HepG2 (cell line): ENCODE results near the gene CDK3. TPM values are rescaled to one million over a fixed set of nuclear protein-coding genes. Genes with fewer than 3 reads are reported as not detected.

ENCODE experiments used
- ADNP ChIP-seq: sonication (generic); formaldehyde crosslinking; IDR thresholded peaks from 2 replicates; pipeline ENCODE4 v1.4.0; 2020; ENCODE audit warnings: missing genetic modification reagents
- CBX2 ChIP-seq, 2 experiments: fragments of 200-600 bp in 1 of 2; sonication (generic); formaldehyde crosslinking in 1 of 2; IDR thresholded peaks; 2 replicates each; pipeline versions ENCODE4 v1.7.0 to v1.8.1; 2018 to 2022; ENCODE audit warnings: low read depth in 2 of 2, low read length in 1 of 2, mild to moderate bottlenecking in 1 of 2, missing genetic modification reagents in 1 of 2
- CEBPG ChIP-seq: IDR thresholded peaks from 2 replicates; pipeline ENCODE4 v1.6.1; 2016
- EED ChIP-seq: sonication (generic); formaldehyde crosslinking; IDR thresholded peaks from 2 replicates; pipeline ENCODE4 v1.5.0; 2020; ENCODE audit warnings: mild to moderate bottlenecking, missing genetic modification reagents
- MBNL3 ChIP-seq: fragments of 250-450 bp; sonication (Bioruptor Pico); conservative IDR thresholded peaks from 2 replicates; pipeline ENCODE4 v1.8.0; 2022; ENCODE audit warnings: mild to moderate bottlenecking, inconsistent platforms
- MIER2 ChIP-seq: IDR thresholded peaks from 2 replicates; pipeline ENCODE4 v1.6.1; 2016; ENCODE audit warnings: missing biosample characterization, missing genetic modification reagents
- MTA3 ChIP-seq: sonication (generic); formaldehyde crosslinking; IDR thresholded peaks from 2 replicates; pipeline ENCODE4 v1.4.0; 2020; ENCODE audit warnings: missing genetic modification reagents
- RORA ChIP-seq: sonication (generic); formaldehyde crosslinking; IDR thresholded peaks from 2 replicates; pipeline ENCODE4 v1.5.0; 2020; ENCODE audit warnings: mild to moderate bottlenecking, missing genetic modification reagents, moderate library complexity
- SUZ12 ChIP-seq: fragments of 150-350 bp; IDR thresholded peaks from 2 replicates; pipeline ENCODE4 v1.6.1; 2014; ENCODE audit warnings: low read depth, low read length
- ZC3H4 ChIP-seq: sonication (generic); formaldehyde crosslinking; IDR thresholded peaks from 2 replicates; pipeline ENCODE4 v1.4.0; 2020; ENCODE audit warnings: missing genetic modification reagents, borderline replicate concordance
- ZFX ChIP-seq: sonication (generic); formaldehyde crosslinking; IDR thresholded peaks from 2 replicates; pipeline ENCODE4 v1.4.0; 2020; ENCODE audit warnings: mild to moderate bottlenecking, low read depth, missing genetic modification reagents, moderate library complexity
- ZNF12 ChIP-seq: sonication (generic); formaldehyde crosslinking; IDR thresholded peaks from 2 replicates; pipeline ENCODE4 v1.5.0; 2020; ENCODE audit warnings: missing genetic modification reagents
- ZNF17 ChIP-seq: sonication (generic); formaldehyde crosslinking; IDR thresholded peaks from 2 replicates; pipeline ENCODE4 v1.5.0; 2020; ENCODE audit warnings: mild to moderate bottlenecking, missing genetic modification reagents
- ZNF235 ChIP-seq: sonication (generic); formaldehyde crosslinking; IDR thresholded peaks from 2 replicates; pipeline ENCODE4 v1.8.1; 2023; ENCODE audit warnings: mild to moderate bottlenecking, missing genetic modification reagents, borderline replicate concordance
- ZNF441 ChIP-seq: sonication (generic); formaldehyde crosslinking; IDR thresholded peaks from 2 replicates; pipeline ENCODE4 v1.7.0; 2021; ENCODE audit warnings: missing genetic modification reagents, borderline replicate concordance
- ZNF530 ChIP-seq: sonication (generic); formaldehyde crosslinking; IDR thresholded peaks from 2 replicates; pipeline ENCODE4 v1.5.0; 2020; ENCODE audit warnings: low read depth, mild to moderate bottlenecking, missing genetic modification reagents
- ZNF563 ChIP-seq: sonication (generic); formaldehyde crosslinking; IDR thresholded peaks from 2 replicates; pipeline ENCODE4 v1.8.0; 2022; ENCODE audit warnings: mild to moderate bottlenecking, moderate library complexity, missing genetic modification reagents
- ZNF7 ChIP-seq: IDR thresholded peaks from 2 replicates; pipeline ENCODE4 v1.6.1; 2016; ENCODE audit warnings: missing biosample characterization, missing genetic modification reagents
- polyA plus RNA-seq, 8 experiments: library from polyadenylated mRNA; depleted of rRNA in 3 of 8; stranded (reverse) in 7 of 8; unstranded in 1 of 8; fragments of >200 nt; fragmentation: Illumina TruSeq in 4 of 8; extraction: Trizol in 4 of 8; gene quantifications; 2 replicates each; pipeline versions ENCODE4 v1.2.1 to v1.2.3, GENCODE V29; 2011 to 2016; ENCODE audit warnings: low read depth in 4 of 8, missing spikeins in 1 of 8, mixed read lengths in 1 of 8; ENCODE audit not compliant: insufficient read depth in 1 of 8
- total RNA-seq, 5 experiments: library from RNA; depleted of rRNA; stranded (reverse); fragments of >200 nt; fragmentation: Illumina TruSeq; extraction: Trizol; gene quantifications; 2 replicates each; pipeline ENCODE4 v1.2.3, GENCODE V29; 2016; ENCODE audit warnings: low read depth in 1 of 5
- TF ChIP-seq, protein P1 (sequence below): sonication (generic); formaldehyde crosslinking; IDR thresholded peaks from 2 replicates; pipeline ENCODE4 v1.9.0; 2021; ENCODE audit warnings: mild to moderate bottlenecking, missing genetic modification reagents
- TF ChIP-seq, protein P2 (sequence below): sonication (generic); formaldehyde crosslinking; conservative IDR thresholded peaks from 2 replicates; pipeline ENCODE4 v1.4.0; 2020; ENCODE audit warnings: missing genetic modification reagents
- TF ChIP-seq, protein P3 (sequence below): sonication (generic); formaldehyde crosslinking; IDR thresholded peaks from 2 replicates; pipeline ENCODE4 v1.5.1; 2020; ENCODE audit warnings: mild to moderate bottlenecking, missing genetic modification reagents, moderate library complexity
- TF ChIP-seq, protein P4 (sequence below): IDR thresholded peaks from 2 replicates; pipeline ENCODE4 v1.6.1; 2016; ENCODE audit warnings: missing genetic modification reagents, missing compliant biosample characterization

Gene CDK3
- total and polyA plus RNA-seq, 2 of the 13 experiments (the other 11 are each of a cell fraction or from before 2014, with no cell fraction given): 5.8 to 11.4 TPM

DNA sequence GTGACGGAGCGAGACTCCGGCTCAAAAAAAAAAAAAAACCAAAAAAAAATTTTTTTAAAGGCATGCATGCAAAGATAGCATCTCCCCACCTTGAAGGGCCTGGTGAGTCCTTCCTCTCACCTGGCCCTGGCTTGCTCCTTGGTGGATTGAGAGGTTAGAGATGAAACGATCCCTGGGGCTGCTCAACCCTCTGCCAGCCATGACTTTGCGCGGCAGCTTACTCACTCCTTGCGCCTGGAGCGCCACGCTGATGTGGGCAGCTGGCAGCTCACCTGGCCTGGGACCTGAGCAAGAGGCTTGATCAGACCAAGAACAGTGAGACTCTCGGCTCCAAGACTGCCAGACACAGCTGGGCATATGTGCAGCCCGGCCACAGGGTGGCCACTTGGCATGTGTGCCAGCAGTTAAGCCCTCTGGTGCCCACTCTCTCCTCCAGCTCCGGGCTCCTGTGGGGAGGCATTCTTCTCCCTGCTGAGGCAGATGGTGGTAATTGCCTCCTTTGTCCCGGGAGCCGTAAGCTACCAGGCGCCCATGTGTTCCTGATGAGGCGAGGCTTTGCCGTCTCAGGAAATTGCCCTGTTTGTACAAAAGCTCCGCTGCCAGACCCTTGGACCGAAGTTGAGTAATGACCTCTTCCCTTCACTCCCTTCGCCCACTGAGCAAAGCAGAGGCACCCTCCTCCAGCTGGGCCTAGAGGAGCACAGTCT is 31.6 kb downstream of the CDK3 start (continued):
- no peak for TF ChIP-seq RORA (CRISPR knock-in tag)
- no peak for TF ChIP-seq ADNP (CRISPR knock-in tag)
- TF ChIP-seq, protein P1, sequence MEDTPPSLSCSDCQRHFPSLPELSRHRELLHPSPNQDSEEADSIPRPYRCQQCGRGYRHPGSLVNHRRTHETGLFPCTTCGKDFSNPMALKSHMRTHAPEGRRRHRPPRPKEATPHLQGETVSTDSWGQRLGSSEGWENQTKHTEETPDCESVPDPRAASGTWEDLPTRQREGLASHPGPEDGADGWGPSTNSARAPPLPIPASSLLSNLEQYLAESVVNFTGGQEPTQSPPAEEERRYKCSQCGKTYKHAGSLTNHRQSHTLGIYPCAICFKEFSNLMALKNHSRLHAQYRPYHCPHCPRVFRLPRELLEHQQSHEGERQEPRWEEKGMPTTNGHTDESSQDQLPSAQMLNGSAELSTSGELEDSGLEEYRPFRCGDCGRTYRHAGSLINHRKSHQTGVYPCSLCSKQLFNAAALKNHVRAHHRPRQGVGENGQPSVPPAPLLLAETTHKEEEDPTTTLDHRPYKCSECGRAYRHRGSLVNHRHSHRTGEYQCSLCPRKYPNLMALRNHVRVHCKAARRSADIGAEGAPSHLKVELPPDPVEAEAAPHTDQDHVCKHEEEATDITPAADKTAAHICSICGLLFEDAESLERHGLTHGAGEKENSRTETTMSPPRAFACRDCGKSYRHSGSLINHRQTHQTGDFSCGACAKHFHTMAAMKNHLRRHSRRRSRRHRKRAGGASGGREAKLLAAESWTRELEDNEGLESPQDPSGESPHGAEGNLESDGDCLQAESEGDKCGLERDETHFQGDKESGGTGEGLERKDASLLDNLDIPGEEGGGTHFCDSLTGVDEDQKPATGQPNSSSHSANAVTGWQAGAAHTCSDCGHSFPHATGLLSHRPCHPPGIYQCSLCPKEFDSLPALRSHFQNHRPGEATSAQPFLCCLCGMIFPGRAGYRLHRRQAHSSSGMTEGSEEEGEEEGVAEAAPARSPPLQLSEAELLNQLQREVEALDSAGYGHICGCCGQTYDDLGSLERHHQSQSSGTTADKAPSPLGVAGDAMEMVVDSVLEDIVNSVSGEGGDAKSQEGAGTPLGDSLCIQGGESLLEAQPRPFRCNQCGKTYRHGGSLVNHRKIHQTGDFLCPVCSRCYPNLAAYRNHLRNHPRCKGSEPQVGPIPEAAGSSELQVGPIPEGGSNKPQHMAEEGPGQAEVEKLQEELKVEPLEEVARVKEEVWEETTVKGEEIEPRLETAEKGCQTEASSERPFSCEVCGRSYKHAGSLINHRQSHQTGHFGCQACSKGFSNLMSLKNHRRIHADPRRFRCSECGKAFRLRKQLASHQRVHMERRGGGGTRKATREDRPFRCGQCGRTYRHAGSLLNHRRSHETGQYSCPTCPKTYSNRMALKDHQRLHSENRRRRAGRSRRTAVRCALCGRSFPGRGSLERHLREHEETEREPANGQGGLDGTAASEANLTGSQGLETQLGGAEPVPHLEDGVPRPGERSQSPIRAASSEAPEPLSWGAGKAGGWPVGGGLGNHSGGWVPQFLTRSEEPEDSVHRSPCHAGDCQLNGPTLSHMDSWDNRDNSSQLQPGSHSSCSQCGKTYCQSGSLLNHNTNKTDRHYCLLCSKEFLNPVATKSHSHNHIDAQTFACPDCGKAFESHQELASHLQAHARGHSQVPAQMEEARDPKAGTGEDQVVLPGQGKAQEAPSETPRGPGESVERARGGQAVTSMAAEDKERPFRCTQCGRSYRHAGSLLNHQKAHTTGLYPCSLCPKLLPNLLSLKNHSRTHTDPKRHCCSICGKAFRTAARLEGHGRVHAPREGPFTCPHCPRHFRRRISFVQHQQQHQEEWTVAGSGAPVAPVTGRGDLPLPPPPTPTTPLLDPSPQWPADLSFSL (CRISPR knock-in tag): no peak
- TF ChIP-seq, protein P2, sequence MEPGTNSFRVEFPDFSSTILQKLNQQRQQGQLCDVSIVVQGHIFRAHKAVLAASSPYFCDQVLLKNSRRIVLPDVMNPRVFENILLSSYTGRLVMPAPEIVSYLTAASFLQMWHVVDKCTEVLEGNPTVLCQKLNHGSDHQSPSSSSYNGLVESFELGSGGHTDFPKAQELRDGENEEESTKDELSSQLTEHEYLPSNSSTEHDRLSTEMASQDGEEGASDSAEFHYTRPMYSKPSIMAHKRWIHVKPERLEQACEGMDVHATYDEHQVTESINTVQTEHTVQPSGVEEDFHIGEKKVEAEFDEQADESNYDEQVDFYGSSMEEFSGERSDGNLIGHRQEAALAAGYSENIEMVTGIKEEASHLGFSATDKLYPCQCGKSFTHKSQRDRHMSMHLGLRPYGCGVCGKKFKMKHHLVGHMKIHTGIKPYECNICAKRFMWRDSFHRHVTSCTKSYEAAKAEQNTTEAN (CRISPR knock-in tag): peak; percentile 58; the same call in 1 of the 2 replicates
- TF ChIP-seq, protein P3, sequence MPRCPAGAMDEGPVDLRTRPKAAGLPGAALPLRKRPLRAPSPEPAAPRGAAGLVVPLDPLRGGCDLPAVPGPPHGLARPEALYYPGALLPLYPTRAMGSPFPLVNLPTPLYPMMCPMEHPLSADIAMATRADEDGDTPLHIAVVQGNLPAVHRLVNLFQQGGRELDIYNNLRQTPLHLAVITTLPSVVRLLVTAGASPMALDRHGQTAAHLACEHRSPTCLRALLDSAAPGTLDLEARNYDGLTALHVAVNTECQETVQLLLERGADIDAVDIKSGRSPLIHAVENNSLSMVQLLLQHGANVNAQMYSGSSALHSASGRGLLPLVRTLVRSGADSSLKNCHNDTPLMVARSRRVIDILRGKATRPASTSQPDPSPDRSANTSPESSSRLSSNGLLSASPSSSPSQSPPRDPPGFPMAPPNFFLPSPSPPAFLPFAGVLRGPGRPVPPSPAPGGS (CRISPR knock-in tag): no peak
- TF ChIP-seq ZNF530 (CRISPR knock-in tag): no peak
- no peak for TF ChIP-seq MTA3 (CRISPR knock-in tag)
- peak; percentile 75 for TF ChIP-seq CEBPG (CRISPR knock-in tag)
- no peak for TF ChIP-seq EED
- no peak for TF ChIP-seq CBX2 (IDR thresholded peaks at IDR 0.05; ENCODE audit: low read depth, low read length)
- no peak for TF ChIP-seq CBX2 (CRISPR knock-in tag; IDR thresholded peaks at IDR 0.05; ENCODE audit: low read depth)
- TF ChIP-seq ZNF441 (CRISPR knock-in tag): peak; percentile 57
- no peak for TF ChIP-seq MBNL3
- peak; percentile 72 for TF ChIP-seq ZFX (CRISPR knock-in tag)
- TF ChIP-seq ZNF563: no peak
- 0 out of 2 replicates have a peak, but pooled peaks have one; percentile 44 for TF ChIP-seq MIER2 (CRISPR knock-in tag)
- TF ChIP-seq ZNF17: no peak
- no peak for TF ChIP-seq SUZ12
- TF ChIP-seq, protein P4, sequence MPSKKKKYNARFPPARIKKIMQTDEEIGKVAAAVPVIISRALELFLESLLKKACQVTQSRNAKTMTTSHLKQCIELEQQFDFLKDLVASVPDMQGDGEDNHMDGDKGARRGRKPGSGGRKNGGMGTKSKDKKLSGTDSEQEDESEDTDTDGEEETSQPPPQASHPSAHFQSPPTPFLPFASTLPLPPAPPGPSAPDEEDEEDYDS (CRISPR knock-in tag): peak; percentile 39; the same call in 1 of the 2 replicates
- no peak for TF ChIP-seq ZNF7
- TF ChIP-seq ZC3H4 (CRISPR knock-in tag): no peak
- TF ChIP-seq ZNF235 (CRISPR knock-in tag): no peak
- TF ChIP-seq ZNF12: no peak
